Measurements from ENCODE around the gene TMPRSS4.

The TMPRSS4 gene

DNA sequence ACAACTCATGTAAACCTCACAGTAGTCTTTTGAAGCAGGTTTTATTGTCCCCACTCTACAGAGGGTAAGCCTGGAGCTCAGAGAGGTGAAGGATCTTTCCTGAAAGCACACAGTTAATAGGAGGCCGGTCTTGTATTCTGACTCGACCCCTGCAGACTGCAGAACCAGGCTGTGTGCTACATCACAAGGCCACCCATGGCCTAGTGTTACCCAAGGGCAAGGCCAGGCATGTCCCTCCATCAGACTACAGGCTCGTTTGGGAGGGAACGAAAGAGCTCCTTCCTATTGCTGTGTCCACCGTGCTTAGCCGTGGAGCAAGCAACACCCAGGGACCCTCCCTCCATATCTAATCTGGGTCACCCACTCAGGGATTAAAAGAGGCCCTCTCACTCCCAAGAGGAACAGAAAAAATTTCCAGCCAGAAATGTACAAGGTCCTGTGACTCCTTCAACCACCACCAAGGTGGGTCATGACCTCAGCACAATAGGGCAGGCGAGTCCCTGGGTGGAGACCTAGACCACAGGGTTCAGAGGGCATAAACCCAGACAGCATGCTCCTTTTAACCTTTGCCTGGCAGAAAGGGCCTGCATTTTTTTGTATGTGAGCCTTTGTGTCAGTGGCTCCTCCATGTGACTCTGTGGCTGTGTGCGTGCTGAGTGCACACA lies 16.2 kb downstream of the TMPRSS4 start:
- TF ChIP-seq CTCF (conservative IDR thresholded peaks at IDR 0.05) (no peak), ZFX (IDR thresholded peaks at IDR 0.05) (no peak)
- no peak overlapping the region for H3K27ac ChIP-seq

GRCh38 chr11:118095493-118095892 lies 18.6 kb downstream of the TMPRSS4 start:
- TF ChIP-seq CTCF (conservative IDR thresholded peaks at IDR 0.05) (no peak), ZFX (IDR thresholded peaks at IDR 0.05) (no peak)
- no peak overlapping the region for H3K27ac ChIP-seq

GRCh38 chr11:118095967-118096367 lies 19.1 kb downstream of the TMPRSS4 start:
- TF ChIP-seq ZFX (IDR thresholded peaks at IDR 0.05) = no peak
- TF ChIP-seq CTCF (conservative IDR thresholded peaks at IDR 0.05) = no peak
- H3K27ac ChIP-seq = no peak overlapping the region

DNA sequence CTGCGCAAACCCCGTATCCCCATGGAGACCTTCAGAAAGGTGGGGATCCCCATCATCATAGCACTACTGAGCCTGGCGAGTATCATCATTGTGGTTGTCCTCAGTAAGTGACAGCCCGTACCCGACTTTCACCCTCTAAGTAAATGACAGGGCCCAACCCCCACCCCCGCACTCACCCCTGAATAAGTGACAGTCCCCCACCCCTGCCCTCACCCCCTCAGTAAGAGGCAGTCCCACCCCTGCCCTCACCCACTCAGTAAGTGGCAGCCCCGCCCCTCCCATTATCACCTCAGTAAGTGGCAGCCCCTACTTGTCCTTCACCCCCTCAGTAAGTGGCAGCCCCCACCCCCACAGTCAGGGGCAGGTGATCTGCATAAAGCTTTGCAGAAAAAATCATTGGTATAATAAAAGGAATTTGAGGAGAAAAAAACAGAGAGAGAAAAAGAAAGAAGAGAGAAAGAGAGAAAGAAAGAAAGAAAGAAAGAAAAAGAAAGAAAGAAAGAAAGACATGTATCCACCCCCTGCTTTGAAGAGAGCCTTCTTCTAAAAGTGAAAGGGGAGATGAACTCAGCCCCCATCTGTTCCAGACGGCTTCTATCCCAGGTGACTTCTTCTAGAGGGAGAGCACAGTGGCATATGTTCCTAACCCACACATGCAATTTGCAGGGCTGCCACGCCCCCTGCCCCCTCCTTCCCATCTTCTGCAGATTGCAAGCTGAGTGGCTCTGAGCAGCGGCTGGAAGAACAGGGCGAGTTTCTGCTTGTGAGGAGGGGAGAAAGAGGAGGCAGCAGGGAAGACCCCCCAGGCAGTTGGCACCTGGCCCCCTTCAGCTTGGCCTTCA lies 22.3 kb downstream of the TMPRSS4 start:
- TF ChIP-seq ZFX (IDR thresholded peaks at IDR 0.05) (no peak), CTCF (conservative IDR thresholded peaks at IDR 0.05) (no peak)
- H3K27ac ChIP-seq = no peak overlapping the region

DNA sequence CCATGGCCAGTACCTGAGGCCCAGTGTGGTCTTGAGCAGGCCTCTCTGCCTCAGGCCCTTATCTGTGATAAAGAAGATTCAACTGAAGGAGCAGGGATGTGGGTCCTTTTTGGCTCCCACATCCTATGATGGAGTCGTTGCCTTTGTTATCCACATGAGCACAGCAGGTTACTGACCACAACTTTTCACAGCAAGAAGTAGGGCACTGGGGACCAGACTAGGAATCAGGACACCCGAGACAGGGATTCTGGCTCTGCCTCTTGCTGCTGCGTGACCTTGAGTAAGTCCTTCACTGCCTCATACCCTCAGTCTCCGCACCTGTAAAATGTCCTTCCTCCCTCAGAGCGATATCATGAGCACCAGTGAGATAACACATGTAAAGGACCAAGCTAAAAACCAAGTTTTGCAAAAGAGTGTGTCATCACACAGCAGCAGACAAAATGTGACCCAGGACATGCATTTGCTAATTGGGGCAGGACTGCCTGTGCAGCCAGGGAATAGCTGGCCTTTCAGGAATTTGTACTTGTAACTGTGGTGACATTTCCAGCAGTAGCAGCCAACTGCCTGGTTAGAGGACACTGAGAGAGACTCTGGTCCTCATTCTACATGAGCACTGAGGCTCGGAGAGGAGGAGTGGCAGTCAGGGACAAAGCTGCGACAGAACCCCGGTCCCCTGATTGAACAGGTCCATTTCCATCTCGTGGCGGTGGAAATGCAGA lies 23.1 kb downstream of the TMPRSS4 start:
- no peak for TF ChIP-seq CTCF (conservative IDR thresholded peaks at IDR 0.05)
- TF ChIP-seq ZFX (IDR thresholded peaks at IDR 0.05) = no peak
- no peak overlapping the region for H3K27ac ChIP-seq

DNA sequence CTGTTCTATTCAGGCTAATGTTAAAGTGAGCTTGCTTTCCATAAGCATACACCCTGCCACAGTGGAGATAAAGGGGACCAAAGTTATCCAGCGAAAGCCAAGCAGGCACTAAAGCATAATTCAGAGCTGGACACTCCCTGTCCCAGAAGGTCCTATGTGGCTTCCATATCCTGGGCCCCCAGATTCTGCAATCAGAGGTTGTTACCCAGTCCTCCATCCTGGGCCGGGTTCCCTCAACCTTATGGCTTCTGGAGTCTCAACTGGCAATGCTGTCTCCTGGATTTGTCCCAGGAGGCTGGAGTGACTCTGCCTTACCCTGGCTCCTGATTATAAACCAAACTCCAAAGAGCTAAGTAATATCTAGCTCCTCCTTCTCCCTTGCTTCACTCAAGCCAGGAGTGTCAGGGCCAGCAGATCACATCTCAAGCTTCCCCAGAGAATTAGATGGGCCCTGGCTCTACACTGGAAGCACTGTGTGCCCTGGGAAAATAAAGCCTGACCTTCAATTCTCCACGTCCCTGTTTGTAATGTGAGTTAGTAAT lies 23.9 kb downstream of the TMPRSS4 start:
- TF ChIP-seq CTCF (conservative IDR thresholded peaks at IDR 0.05) = no peak
- TF ChIP-seq ZFX (IDR thresholded peaks at IDR 0.05) = no peak
- H3K27ac ChIP-seq = no peak overlapping the region

Measured in C4-2B (cell line).